Omental fat pad (tissue), 4 donors: Measurements from ENCODE around the gene PITPNC1. TPM values are rescaled to one million over a fixed set of nuclear protein-coding genes. Genes with fewer than 3 reads are reported as not detected.
"Not testable (repeated sequence)": the region's sequence is repeated elsewhere in the genome, so short reads cannot be mapped to it uniquely, and the experiment has no call there.

ENCODE experiments used
- ATAC-seq: fragments of 150-250 bp; one replicate; pipeline ENCODE4 v1.9.1; 2016; ENCODE audit warnings: mild to moderate bottlenecking, moderate library complexity; ENCODE audit not compliant: low FRiP score
- DNase-seq: peaks from one replicate; pipeline ENCODE4 v3.0.0-alpha.2; 2019; ENCODE audit warnings: low spot score
- total RNA-seq, 4 donors: library from RNA; depleted of rRNA; stranded (reverse); fragments of >200 nt; gene quantifications; one replicate each; pipeline ENCODE4 v1.1.0, GENCODE V29; 2016
- TF ChIP-seq, protein P1 (sequence below), 3 donors: fragments of 450-650 bp; IDR thresholded peaks; one replicate each; pipeline ENCODE4 v1.5.1; 2016 to 2017; ENCODE audit warnings: antibody characterized with exemption in 3 of 3, mild to moderate bottlenecking in 3 of 3, moderate library complexity in 2 of 3

PITPNC1 gene
- total RNA-seq, 4 donors from 2014 or later: 22.6 to 53.4 (median 35.0) TPM

GRCh38 chr17:67620636-67621035 lies 243.6 kb downstream of the PITPNC1 start:
- no peak for DNase-seq
- TF ChIP-seq, protein P1, sequence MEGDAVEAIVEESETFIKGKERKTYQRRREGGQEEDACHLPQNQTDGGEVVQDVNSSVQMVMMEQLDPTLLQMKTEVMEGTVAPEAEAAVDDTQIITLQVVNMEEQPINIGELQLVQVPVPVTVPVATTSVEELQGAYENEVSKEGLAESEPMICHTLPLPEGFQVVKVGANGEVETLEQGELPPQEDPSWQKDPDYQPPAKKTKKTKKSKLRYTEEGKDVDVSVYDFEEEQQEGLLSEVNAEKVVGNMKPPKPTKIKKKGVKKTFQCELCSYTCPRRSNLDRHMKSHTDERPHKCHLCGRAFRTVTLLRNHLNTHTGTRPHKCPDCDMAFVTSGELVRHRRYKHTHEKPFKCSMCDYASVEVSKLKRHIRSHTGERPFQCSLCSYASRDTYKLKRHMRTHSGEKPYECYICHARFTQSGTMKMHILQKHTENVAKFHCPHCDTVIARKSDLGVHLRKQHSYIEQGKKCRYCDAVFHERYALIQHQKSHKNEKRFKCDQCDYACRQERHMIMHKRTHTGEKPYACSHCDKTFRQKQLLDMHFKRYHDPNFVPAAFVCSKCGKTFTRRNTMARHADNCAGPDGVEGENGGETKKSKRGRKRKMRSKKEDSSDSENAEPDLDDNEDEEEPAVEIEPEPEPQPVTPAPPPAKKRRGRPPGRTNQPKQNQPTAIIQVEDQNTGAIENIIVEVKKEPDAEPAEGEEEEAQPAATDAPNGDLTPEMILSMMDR (IDR thresholded peaks at IDR 0.05): no peak
- no peak for ATAC-seq

- no peak for ATAC-seq
- no peak for DNase-seq
- TF ChIP-seq, protein P1 (IDR thresholded peaks at IDR 0.05): no peak
Measured at GRCh38 chr17:67623767-67624166, 246.7 kb downstream of the PITPNC1 start.

DNA sequence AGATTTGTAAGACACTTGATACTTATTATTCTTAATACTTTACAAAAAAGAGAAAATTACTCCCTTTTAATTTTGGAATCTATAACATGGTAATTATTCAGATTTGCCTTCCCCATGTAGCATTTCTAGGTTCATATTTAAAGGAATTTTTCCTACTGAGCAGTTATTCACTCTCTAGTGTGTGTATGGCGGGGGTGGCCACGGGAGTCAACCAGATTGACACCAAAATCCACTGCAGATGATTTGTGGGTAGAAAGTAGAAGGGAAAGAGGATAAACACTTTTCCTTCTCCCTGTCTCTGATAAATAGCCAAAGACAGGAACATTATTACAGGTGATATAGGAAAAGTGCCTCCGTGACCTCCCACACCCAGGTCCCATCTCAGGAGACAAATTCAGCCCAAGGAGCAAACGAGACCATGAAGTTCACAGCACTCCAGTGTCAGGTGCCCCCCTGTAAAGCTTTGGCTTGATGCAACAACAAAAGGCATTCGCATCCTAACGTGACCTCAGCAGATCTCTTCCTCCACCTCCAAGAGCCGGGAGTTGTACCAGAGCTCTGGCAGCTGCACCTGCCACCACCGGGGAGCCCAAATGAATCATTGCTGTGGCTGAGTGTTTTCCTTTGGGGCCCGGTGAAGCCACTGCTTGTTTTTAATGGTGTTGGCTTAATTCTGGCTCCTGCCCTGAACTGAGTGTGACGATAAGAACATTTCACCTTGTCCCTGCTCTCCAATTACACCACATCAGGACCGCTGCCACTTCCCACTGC lies 248.0 kb downstream of the PITPNC1 start:
- TF ChIP-seq, protein P1 (IDR thresholded peaks at IDR 0.05): no peak
- no peak for ATAC-seq
- DNase-seq: no peak

DNA sequence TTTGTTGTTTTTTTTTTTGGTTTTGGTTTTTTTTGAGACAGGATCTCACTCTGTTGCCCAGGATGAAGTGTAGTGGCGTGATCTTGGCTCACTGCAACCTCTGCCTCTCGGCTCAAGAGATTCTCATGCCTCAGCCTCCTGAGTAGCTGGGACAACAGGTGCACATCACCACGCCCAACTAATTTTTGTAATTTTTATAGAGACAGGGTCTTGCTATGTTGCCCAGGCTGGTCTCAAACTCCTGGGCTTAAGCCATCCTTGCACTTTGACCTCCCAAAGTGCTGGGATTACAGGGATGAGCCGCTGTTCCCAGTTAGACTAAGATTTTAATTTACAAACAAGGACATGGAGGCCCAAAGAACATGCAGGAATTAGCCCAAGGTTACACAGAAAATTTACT lies 248.9 kb downstream of the PITPNC1 start:
- no peak for DNase-seq
- TF ChIP-seq, protein P1 (IDR thresholded peaks at IDR 0.05): no peak
- ATAC-seq: no peak

DNA sequence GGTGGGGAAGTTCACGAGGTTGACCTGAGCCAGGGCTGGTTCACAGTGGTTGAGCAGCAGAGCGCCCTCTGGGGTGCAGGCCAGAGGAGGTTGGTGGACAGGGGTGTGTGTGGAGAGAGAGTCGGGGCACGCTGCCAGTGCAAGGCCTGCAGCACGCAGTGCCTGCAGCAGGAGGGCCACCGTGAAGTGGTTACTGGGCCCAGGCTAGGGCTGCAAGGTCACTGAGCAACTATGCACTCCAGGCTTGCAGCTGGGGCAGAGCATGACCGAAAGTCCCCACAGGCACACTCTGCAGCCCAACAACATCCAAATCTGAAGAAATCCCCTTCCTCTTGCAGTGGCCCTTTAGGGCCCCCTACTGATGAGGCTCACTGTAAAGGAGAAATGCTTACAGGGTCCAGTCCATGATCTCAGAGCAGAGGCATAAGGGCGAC lies 251.5 kb downstream of the PITPNC1 start:
- TF ChIP-seq, protein P1 (IDR thresholded peaks at IDR 0.05): no peak
- DNase-seq: no peak
- no peak for ATAC-seq

DNA sequence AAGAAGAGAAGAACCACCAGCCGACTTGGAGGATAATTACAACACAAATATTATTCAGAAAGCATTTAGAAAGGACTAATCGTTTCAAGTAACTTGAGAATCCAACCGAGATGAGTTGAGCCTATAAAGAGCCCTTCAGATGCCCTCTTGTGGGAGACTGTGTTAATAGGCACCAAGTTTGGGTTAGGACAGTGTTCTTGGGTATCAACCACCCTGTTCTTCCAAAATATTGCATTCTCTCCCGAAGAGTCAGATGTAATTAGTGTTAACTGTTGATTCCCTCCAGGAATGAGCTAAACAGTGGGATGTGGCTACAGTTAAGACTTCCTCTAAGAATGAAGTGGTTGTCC lies 252.9 kb downstream of the PITPNC1 start:
- no peak for DNase-seq
- TF ChIP-seq, protein P1 (IDR thresholded peaks at IDR 0.05): no peak
- ATAC-seq: peak; percentile 65

DNA sequence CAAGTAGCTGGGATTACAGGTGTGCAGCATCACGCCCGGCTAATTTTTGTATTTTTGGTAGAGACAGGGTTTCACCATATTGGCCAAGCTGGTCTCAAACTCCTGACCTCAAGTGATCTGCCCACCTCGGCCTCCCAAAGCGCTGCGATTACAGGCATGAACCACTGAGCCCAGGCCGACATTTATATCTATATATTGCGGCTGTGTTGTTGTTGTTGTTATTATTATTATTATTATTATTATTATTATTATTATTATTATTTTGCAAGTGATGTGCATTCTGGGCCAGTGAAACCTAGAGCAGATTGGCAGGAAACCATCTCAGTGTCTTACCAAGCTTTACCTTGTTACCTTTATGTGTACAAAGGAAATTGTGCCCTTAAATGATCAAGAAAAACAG lies 253.8 kb downstream of the PITPNC1 start:
- ATAC-seq, DNase-seq: not testable (repeated sequence)
